Liver (tissue), 3 donors: Measurements from ENCODE around the gene CCDC201.
"Not testable (repeated sequence)": the region's sequence is repeated elsewhere in the genome, so short reads cannot be mapped to it uniquely, and the experiment has no call there.

Source experiments
- CTCF ChIP-seq: fragments of 150-350 bp; IDR thresholded peaks from 2 replicates; pipeline ENCODE4 v1.5.1; 2017; ENCODE audit warnings: improper control_type of control experiment, low read depth, low read length; ENCODE audit not compliant: missing input control
- TF ChIP-seq, protein P1 (sequence below): IDR thresholded peaks from 2 replicates; pipeline ENCODE4 v1.6.1; 2016; ENCODE audit warnings: antibody characterized with exemption
- donor health status: healthy.
- donor health status: healthy.

DNA sequence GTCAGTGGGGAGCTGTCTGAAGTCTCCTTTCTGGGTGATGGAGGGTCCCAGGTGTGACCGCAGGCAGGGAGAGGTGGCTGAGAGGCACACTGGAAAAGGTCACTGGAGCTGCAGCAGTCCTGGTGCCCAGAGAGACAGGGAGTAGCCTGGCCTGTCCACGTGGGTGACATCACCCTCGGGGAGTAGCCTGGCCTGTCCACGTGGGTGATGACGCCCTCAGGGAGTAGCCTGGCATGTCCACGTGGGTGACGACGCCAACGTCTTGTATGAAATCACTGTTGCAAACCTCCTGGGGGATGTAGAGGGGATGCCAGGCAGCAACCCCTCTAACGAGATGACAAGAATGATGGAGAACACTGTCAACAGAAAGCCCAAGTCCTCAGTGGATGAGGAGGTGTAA lies 19.9 kb downstream of the CCDC201 start:
- not testable (repeated sequence) for TF ChIP-seq CTCF
- TF ChIP-seq, protein P1, sequence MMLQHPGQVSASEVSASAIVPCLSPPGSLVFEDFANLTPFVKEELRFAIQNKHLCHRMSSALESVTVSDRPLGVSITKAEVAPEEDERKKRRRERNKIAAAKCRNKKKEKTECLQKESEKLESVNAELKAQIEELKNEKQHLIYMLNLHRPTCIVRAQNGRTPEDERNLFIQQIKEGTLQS = not testable (repeated sequence)
